Tibial artery (tissue), 4 donors: ENCODE data around the gene PRKG1.
"Not testable (repeated sequence)": the region's sequence is repeated elsewhere in the genome, so short reads cannot be mapped to it uniquely, and the experiment has no call there.

Experiments
- DNase-seq, 2 donors: peaks; one replicate each; pipeline ENCODE4 v3.0.0-alpha.2; 2019
- H3K27ac ChIP-seq, 2 donors: fragments of 200-600 bp; sonication (generic) in 1 of 2; 1 replicate in 1 of 2; 2 replicates in 1 of 2; pipeline ENCODE4 v1.5.1; 2018 to 2019; ENCODE audit warnings: mild to moderate bottlenecking in 1 of 2
- H3K27me3 ChIP-seq, 2 donors: fragments of 200-600 bp; sonication (generic) in 1 of 2; one replicate each; pipeline versions ENCODE4 v1.5.1 to v1.6.0; 2016 to 2019
- H3K36me3 ChIP-seq, 3 donors: fragments of 200-600 bp; sonication (generic) in 2 of 3; one replicate each; pipeline ENCODE4 v1.5.1; 2016 to 2019; ENCODE audit warnings: mild to moderate bottlenecking in 2 of 3
- H3K4me1 ChIP-seq, 4 donors: fragments of 200-600 bp; sonication (generic) in 2 of 4; 1 replicate in 3 of 4; 2 replicates in 1 of 4; pipeline ENCODE4 v1.5.1; 2016 to 2019
- H3K4me3 ChIP-seq, 2 donors: fragments of 200-600 bp; sonication (generic) in 1 of 2; 1 replicate in 1 of 2; 2 replicates in 1 of 2; pipeline ENCODE4 v1.5.1; 2018 to 2019; ENCODE audit warnings: mild to moderate bottlenecking in 2 of 2
- H3K9me3 ChIP-seq, 3 donors: fragments of 200-600 bp; sonication (generic) in 1 of 3; one replicate each; pipeline ENCODE4 v1.5.1; 2016 to 2019
- intact Hi-C: fragments of 100-400 bp; cut with DNase I; formaldehyde crosslinking; loops from one replicate; pipeline ENCODE4 v1.15.0; 2023; ENCODE audit warnings: low total_unique reads
- TF ChIP-seq, protein P1 (sequence below), 2 experiments: fragments of 200-600 bp in 1 of 2; fragments of 450-650 bp in 1 of 2; IDR thresholded peaks; one replicate each; pipeline ENCODE4 v1.5.1; 2017 to 2019; ENCODE audit warnings: antibody characterized with exemption in 2 of 2, mild to moderate bottlenecking in 1 of 2, moderate library complexity in 1 of 2

The PRKG1 gene

DNA sequence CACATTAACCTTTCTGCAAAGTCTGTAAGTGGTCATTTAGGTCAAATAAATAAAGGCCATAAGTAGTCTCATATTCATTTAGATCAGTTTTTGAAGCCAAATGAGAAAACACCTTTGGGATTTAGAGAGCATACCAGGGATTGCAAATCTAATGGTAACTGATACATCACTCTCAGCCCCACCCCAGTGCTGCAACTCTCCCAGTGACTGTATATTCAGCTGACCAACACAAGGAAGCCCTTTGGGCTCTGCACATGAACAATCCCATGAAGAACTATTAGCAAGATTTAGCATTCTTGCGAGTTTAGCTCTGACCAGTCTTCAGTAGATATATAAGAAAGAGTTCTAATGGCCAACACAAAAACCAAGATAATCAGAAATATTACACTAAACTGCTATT is 372.8 kb downstream of the PRKG1 start:
- intact Hi-C loops, result no loop called here
- H3K4me1 ChIP-seq, result peaks cover 0 to 52% (median 0%) of the 10 kb centered on the region in 4 donors

DNA sequence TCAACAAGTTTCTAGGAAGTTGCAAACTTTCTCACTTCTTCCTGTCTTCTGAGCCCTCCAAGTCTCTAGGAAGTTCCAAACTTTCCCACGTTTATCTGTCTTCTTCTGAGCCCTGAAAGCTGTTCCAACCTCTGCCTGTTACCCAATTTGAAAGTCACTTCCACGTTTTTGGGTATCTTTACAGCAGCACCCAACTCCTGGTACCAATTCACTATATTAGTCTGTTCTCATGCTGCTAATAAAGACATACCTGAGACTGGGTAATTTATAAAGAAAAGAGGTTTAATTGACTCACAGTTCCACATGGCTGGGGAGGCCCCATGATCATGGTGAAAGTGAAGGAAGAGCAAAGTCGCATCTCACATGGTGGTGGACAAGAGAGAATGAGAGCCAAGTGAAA is 381.5 kb downstream of the PRKG1 start:
- intact Hi-C loops, H3K9me3 ChIP-seq, H3K4me3 ChIP-seq, H3K27ac ChIP-seq, H3K36me3 ChIP-seq, DNase-seq, H3K27me3 ChIP-seq: not testable (repeated sequence)
- H3K4me1 ChIP-seq, result peaks cover 0 to 15% (median 0%) of the 10 kb centered on the region in 4 donors

More for the DNA sequence above, 372.8 kb downstream of the PRKG1 start:
- no peak for DNase-seq
- H3K36me3 ChIP-seq, result no peaks in the 10 kb centered on the region
- TF ChIP-seq, protein P1, sequence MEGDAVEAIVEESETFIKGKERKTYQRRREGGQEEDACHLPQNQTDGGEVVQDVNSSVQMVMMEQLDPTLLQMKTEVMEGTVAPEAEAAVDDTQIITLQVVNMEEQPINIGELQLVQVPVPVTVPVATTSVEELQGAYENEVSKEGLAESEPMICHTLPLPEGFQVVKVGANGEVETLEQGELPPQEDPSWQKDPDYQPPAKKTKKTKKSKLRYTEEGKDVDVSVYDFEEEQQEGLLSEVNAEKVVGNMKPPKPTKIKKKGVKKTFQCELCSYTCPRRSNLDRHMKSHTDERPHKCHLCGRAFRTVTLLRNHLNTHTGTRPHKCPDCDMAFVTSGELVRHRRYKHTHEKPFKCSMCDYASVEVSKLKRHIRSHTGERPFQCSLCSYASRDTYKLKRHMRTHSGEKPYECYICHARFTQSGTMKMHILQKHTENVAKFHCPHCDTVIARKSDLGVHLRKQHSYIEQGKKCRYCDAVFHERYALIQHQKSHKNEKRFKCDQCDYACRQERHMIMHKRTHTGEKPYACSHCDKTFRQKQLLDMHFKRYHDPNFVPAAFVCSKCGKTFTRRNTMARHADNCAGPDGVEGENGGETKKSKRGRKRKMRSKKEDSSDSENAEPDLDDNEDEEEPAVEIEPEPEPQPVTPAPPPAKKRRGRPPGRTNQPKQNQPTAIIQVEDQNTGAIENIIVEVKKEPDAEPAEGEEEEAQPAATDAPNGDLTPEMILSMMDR (IDR thresholded peaks at IDR 0.05), result no peak
- H3K27ac ChIP-seq, result no peak overlapping the region
- H3K9me3 ChIP-seq, result no peaks in the 10 kb centered on the region
- no peaks in the 10 kb centered on the region for H3K27me3 ChIP-seq
- no peak overlapping the region for H3K4me3 ChIP-seq

DNA sequence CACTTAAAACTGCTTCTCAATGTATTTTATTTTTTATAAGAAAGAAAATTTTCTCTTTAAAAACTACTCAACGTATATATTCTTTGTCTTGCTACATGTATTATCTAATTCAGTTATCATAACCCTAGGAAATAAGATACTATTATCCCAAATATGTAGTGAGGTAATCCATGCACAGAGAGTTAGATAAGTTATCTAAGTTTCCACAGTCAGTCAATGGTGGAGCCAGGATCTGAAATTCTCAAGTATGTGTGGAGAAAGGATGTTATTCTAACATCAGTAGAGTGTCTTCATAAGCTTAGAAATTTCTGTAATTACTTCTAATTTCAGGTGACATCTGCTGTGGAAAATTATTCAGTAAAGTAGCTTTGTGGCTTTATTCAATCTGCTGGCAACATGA is 385.2 kb downstream of the PRKG1 start:
- DNase-seq, result no peak
- peaks cover 0 to 43% (median 8%) of the 10 kb centered on the region in 4 donors for H3K4me1 ChIP-seq
- H3K27me3 ChIP-seq, result no peaks in the 10 kb centered on the region
- intact Hi-C loops, result no loop called here
- no peaks in the 10 kb centered on the region for H3K9me3 ChIP-seq
- H3K27ac ChIP-seq, result no peak overlapping the region
- H3K36me3 ChIP-seq, result no peaks in the 10 kb centered on the region
- TF ChIP-seq, protein P1 (IDR thresholded peaks at IDR 0.05), result no peak
- H3K4me3 ChIP-seq, result no peak overlapping the region

DNA sequence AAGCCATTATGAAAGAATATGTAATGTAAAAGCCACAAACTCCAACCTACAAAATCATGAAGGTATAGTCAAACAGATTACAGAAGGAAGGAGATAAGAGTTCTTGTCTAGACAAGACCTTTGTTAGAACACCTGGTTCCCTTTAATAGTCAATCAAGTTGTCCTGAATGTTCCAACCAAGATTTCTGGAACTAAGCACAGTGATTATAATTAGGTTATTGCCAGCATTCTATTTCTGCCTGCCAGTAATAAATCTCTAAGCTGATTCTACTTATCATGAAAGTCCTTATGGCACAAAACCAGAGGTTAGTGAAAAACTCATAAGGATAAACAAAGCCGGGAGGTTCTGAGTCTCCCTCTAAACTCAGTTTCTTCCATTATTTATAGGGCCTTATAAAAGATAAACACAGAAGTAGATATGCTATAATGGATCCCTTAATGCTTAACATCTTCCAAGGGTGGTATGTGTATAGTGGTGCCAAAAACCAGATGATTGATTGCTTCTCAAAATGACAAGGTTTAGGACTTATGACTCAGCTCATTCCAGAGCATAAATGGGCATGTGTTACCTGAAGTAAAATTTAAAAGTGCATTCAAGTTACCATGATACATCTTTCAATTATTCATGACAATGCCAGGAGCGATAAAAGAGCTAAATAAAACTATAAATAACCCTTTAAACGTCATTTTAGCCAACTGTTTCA is 387.9 kb downstream of the PRKG1 start:
- no peak for DNase-seq
- no peaks in the 10 kb centered on the region for H3K36me3 ChIP-seq
- no peak overlapping the region for H3K4me3 ChIP-seq
- H3K27ac ChIP-seq, result peak overlapping the region in 1 of 2 donors; percentile 29
- H3K9me3 ChIP-seq, result no peaks in the 10 kb centered on the region
- TF ChIP-seq, protein P1 (IDR thresholded peaks at IDR 0.05), result no peak
- H3K4me1 ChIP-seq, result peaks cover 0 to 62% (median 13%) of the 10 kb centered on the region in 4 donors
- intact Hi-C loops, result no loop called here
- no peaks in the 10 kb centered on the region for H3K27me3 ChIP-seq

DNA sequence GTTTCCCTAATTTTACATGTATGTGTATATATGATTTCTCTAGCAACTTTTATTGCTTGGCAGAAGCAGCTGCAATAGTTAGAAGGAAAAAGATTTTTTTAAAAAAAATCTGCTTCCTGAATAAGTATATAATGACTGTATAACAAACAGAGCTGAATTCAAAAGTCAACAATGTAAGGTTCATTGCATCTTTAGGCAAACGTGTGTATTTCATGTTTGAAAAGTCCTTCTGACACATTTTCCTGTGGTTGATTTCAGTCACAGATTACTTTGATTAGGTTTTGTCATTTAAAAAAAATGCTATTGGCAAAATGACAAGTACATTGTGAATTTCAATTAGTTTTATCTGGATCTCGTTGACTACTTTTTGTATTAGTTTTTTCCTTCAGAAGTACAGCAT is 394.1 kb downstream of the PRKG1 start:
- Histone ChIP-seq H3K36me3 (no peaks in the 10 kb centered on the region), H3K9me3 (no peaks in the 10 kb centered on the region), H3K4me3 (no peak overlapping the region), H3K27me3 (no peaks in the 10 kb centered on the region), H3K27ac (no peak overlapping the region), H3K4me1 (peaks cover 0 to 46% (median 5%) of the 10 kb centered on the region in 4 donors)
- TF ChIP-seq, protein P1 (IDR thresholded peaks at IDR 0.05), result no peak
- intact Hi-C loops, result no loop called here
- DNase-seq, result no peak

DNA sequence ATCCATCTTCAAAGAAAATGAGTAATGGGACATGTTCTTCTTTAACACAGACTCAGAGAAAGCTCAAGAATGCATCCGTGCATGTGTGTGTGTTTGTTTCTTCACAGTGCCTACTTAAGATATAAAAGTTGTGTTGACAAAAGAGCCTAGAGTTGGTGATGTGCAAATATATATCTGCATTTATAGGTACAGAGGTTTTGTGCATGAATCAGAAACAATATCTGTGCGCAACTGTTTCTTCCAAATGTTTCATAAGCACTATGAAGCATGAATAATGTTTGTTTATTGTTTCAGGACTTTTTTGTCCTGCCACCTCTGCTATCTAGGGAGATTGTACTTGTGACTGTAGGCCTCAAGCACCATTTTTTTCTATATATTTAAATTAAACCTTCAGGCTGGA is 395.4 kb downstream of the PRKG1 start:
- intact Hi-C loops, result no loop called here
- no peak for DNase-seq
- no peak overlapping the region for H3K27ac ChIP-seq
- no peaks in the 10 kb centered on the region for H3K36me3 ChIP-seq
- peaks cover 0 to 50% (median 5%) of the 10 kb centered on the region in 4 donors for H3K4me1 ChIP-seq
- TF ChIP-seq, protein P1 (IDR thresholded peaks at IDR 0.05), result no peak
- H3K4me3 ChIP-seq, result no peak overlapping the region
- H3K9me3 ChIP-seq, result no peaks in the 10 kb centered on the region
- H3K27me3 ChIP-seq, result no peaks in the 10 kb centered on the region
